Suprapubic skin (tissue), 4 donors: ENCODE measurements around the gene MAN2B2. TPM values are rescaled to one million over a fixed set of nuclear protein-coding genes. Genes with fewer than 3 reads are reported as not detected.

Experiments used
- DNase-seq, 2 donors: peaks; one replicate each; pipeline ENCODE4 v3.0.0-alpha.2; 2019; ENCODE audit warnings: low spot score in 2 of 2
- H3K27ac ChIP-seq: fragments of 200-600 bp; sonication (generic); one replicate; pipeline ENCODE4 v1.5.1; 2019
- H3K27me3 ChIP-seq: fragments of 200-600 bp; sonication (generic); one replicate; pipeline ENCODE4 v1.5.1; 2019
- H3K36me3 ChIP-seq: fragments of 200-600 bp; sonication (generic); one replicate; pipeline ENCODE4 v1.5.1; 2019
- H3K4me1 ChIP-seq: fragments of 200-600 bp; sonication (generic); one replicate; pipeline ENCODE4 v1.5.1; 2019
- H3K4me3 ChIP-seq: fragments of 200-600 bp; sonication (generic); one replicate; pipeline ENCODE4 v1.5.1; 2019; ENCODE audit warnings: mild to moderate bottlenecking
- H3K9me3 ChIP-seq: fragments of 200-600 bp; sonication (generic); one replicate; pipeline ENCODE4 v1.5.1; 2019
- CTCF ChIP-seq, 2 donors: fragments of 200-600 bp in 1 of 2; fragments of 450-650 bp in 1 of 2; sonication (generic) in 1 of 2; IDR thresholded peaks; one replicate each; pipeline ENCODE4 v1.5.1; 2016 to 2019; ENCODE audit warnings: antibody characterized with exemption in 2 of 2, mild to moderate bottlenecking in 1 of 2, moderate library complexity in 1 of 2
- EP300 ChIP-seq: sonication (generic); formaldehyde crosslinking; IDR thresholded peaks from one replicate; pipeline ENCODE4 v1.6.1; 2017; ENCODE audit warnings: antibody characterized with exemption
- POLR2A ChIP-seq, 2 donors: fragments of 450-650 bp; IDR thresholded peaks; one replicate each; pipeline ENCODE4 v1.6.1; 2017; ENCODE audit warnings: antibody characterized with exemption in 2 of 2, mild to moderate bottlenecking in 2 of 2, moderate library complexity in 2 of 2
- POLR2AphosphoS5 ChIP-seq, 3 donors: sonication (generic); formaldehyde crosslinking; IDR thresholded peaks; one replicate each; pipeline ENCODE4 v1.6.1; 2017; ENCODE audit warnings: antibody characterized with exemption in 3 of 3
- WGBS: methylation state at CpG from one replicate; pipeline ENCODE4 v1.1.5; 2018; 5-methylcytosine and 5-hydroxymethylcytosine counted together
- total RNA-seq, 4 donors: library from RNA; depleted of rRNA; stranded (reverse); fragments of >200 nt; gene quantifications; one replicate each; pipeline ENCODE4 v1.1.0, GENCODE V29; 2016

MAN2B2 gene
- total RNA-seq, 4 donors from 2014 or later: 19.6 to 27.9 (median 25.2) TPM

GRCh38 chr4:6557185-6557584, 17.8 kb upstream of the MAN2B2 start:
- peaks cover 30% of the 10 kb centered on the region for H3K27me3 ChIP-seq
- TF ChIP-seq POLR2AphosphoS5 (IDR thresholded peaks at IDR 0.05) (no peak), POLR2A (IDR thresholded peaks at IDR 0.05) (no peak), EP300 (no peak), CTCF (IDR thresholded peaks at IDR 0.05) (no peak)
- no peaks in the 10 kb centered on the region for H3K9me3 ChIP-seq
- no peak for DNase-seq
- H3K4me1 ChIP-seq: peaks cover under 1% of the 10 kb centered on the region
- no peaks in the 10 kb centered on the region for H3K36me3 ChIP-seq
- WGBS: 79% methylated on average over 5 of the region's 5 CpGs
- H3K27ac ChIP-seq: no peak overlapping the region
- H3K4me3 ChIP-seq: no peak overlapping the region

GRCh38 chr4:6557856-6558255, 17.1 kb upstream of the MAN2B2 start:
- TF ChIP-seq POLR2AphosphoS5 (IDR thresholded peaks at IDR 0.05) (no peak), EP300 (no peak), POLR2A (IDR thresholded peaks at IDR 0.05) (no peak), CTCF (IDR thresholded peaks at IDR 0.05) (no peak)
- H3K27me3 ChIP-seq: peaks cover 31% of the 10 kb centered on the region
- H3K36me3 ChIP-seq: no peaks in the 10 kb centered on the region
- H3K4me1 ChIP-seq: peaks cover 7% of the 10 kb centered on the region
- no peak overlapping the region for H3K4me3 ChIP-seq
- DNase-seq: no peak
- no peaks in the 10 kb centered on the region for H3K9me3 ChIP-seq
- H3K27ac ChIP-seq: no peak overlapping the region
- WGBS: 81% methylated on average over 10 of the region's 10 CpGs

- Histone ChIP-seq H3K27me3 (peaks cover 40% of the 10 kb centered on the region), H3K27ac (no peak overlapping the region), H3K4me3 (no peak overlapping the region), H3K9me3 (no peaks in the 10 kb centered on the region), H3K36me3 (no peaks in the 10 kb centered on the region), H3K4me1 (peaks cover 27% of the 10 kb centered on the region)
- DNase-seq: no peak
- WGBS: 81% methylated on average over 5 of the region's 10 CpGs
- TF ChIP-seq POLR2A (IDR thresholded peaks at IDR 0.05): no peak
- no peak for TF ChIP-seq CTCF (IDR thresholded peaks at IDR 0.05)
- no peak for TF ChIP-seq POLR2AphosphoS5 (IDR thresholded peaks at IDR 0.05)
- no peak for TF ChIP-seq EP300
These were observed 14.4 kb upstream of the MAN2B2 start for GRCh38 chr4:6560416-6561172.

- no peak overlapping the region for H3K27ac ChIP-seq
- H3K9me3 ChIP-seq: no peaks in the 10 kb centered on the region
- peaks cover 40% of the 10 kb centered on the region for H3K27me3 ChIP-seq
- H3K36me3 ChIP-seq: no peaks in the 10 kb centered on the region
- 38% methylated on average over 6 of the region's 6 CpGs for WGBS
- no peak overlapping the region for H3K4me3 ChIP-seq
- TF ChIP-seq CTCF (IDR thresholded peaks at IDR 0.05) (no peak), EP300 (no peak), POLR2A (IDR thresholded peaks at IDR 0.05) (no peak), POLR2AphosphoS5 (IDR thresholded peaks at IDR 0.05) (no peak)
- DNase-seq: no peak
- H3K4me1 ChIP-seq: peaks cover 27% of the 10 kb centered on the region
These were observed 13.8 kb upstream of the MAN2B2 start for GRCh38 chr4:6561173-6561516.

GRCh38 chr4:6561706-6562371, 13.2 kb upstream of the MAN2B2 start:
- H3K27ac ChIP-seq: no peak overlapping the region
- no peak for TF ChIP-seq CTCF (IDR thresholded peaks at IDR 0.05)
- TF ChIP-seq EP300: no peak
- no peak for TF ChIP-seq POLR2A (IDR thresholded peaks at IDR 0.05)
- no peak for TF ChIP-seq POLR2AphosphoS5 (IDR thresholded peaks at IDR 0.05)
- 41% methylated on average over 6 of the region's 16 CpGs for WGBS
- peaks cover 27% of the 10 kb centered on the region for H3K4me1 ChIP-seq
- H3K4me3 ChIP-seq: no peak overlapping the region
- peaks cover 40% of the 10 kb centered on the region for H3K27me3 ChIP-seq
- no peaks in the 10 kb centered on the region for H3K9me3 ChIP-seq
- H3K36me3 ChIP-seq: no peaks in the 10 kb centered on the region
- no peak for DNase-seq
